CD4-positive, alpha-beta T cell (primary cell): Measurements from ENCODE around the gene KCNC1. TPM values are rescaled to one million over a fixed set of nuclear protein-coding genes. Genes with fewer than 3 reads are reported as not detected.

Source experiments
- ATAC-seq: fragments of 200-7000 bp; cut with Tn5 transposase; one replicate; pipeline ENCODE4 v1.10.0; 2022; ENCODE audit warnings: mild to moderate bottlenecking; ENCODE audit not compliant: poor library complexity
- CTCF ChIA-PET: fragments of 350-600 bp; sonication (Branson Sonifier 250); formaldehyde crosslinking; loops from one replicate; lab custom pipeline; 2021; ENCODE audit warnings: antibody characterized with exemption, inconsistent platforms; lab: Charles Lee
- POLR2A ChIA-PET: fragments of 350-600 bp; sonication (Branson Sonifier 250); formaldehyde crosslinking; loops from one replicate; lab custom pipeline; 2021; ENCODE audit warnings: antibody characterized with exemption, inconsistent platforms; lab: Charles Lee
- DNase-seq, 14 experiments: peaks; one replicate each; pipeline ENCODE4 v3.0.0-alpha.2; 2013 to 2020; ENCODE audit warnings: mixed read lengths in 2 of 14
- H3K27ac ChIP-seq, 2 donors: one replicate each; pipeline versions ENCODE4 v1.5.1 to v1.7.0; 2013; ENCODE audit warnings: low read length in 2 of 2, low read depth in 1 of 2, mild to moderate bottlenecking in 1 of 2
- H3K27me3 ChIP-seq, 2 experiments: 1 replicate in 1 of 2; 2 replicates in 1 of 2; pipeline versions ENCODE4 v1.6.1 to v1.7.0; 2013; ENCODE audit warnings: low read length in 2 of 2, control low read depth in 1 of 2, mild to moderate bottlenecking in 1 of 2, moderate library complexity in 1 of 2; ENCODE audit not compliant: insufficient read depth in 2 of 2, control insufficient read depth in 1 of 2
- H3K36me3 ChIP-seq: one replicate; pipeline ENCODE4 v1.6.1; 2013; ENCODE audit warnings: low read length, control low read depth; ENCODE audit not compliant: insufficient read depth
- H3K4me1 ChIP-seq: one replicate; pipeline ENCODE4 v1.6.1; 2013; ENCODE audit warnings: low read length, control low read depth; ENCODE audit not compliant: insufficient read depth
- H3K4me3 ChIP-seq: one replicate; pipeline ENCODE4 v1.5.1; 2013; ENCODE audit warnings: mild to moderate bottlenecking, low read length, moderate library complexity
- H3K9me3 ChIP-seq, 2 experiments: 1 replicate in 1 of 2; 2 replicates in 1 of 2; pipeline versions ENCODE4 v1.6.1 to v1.7.0; 2013; ENCODE audit warnings: low read length in 2 of 2, mild to moderate bottlenecking in 2 of 2, control low read depth in 1 of 2, moderate library complexity in 1 of 2; ENCODE audit not compliant: control insufficient read depth in 1 of 2, insufficient read depth in 1 of 2
- H3K27ac Mint-ChIP-seq: one replicate; pipeline ENCODE4 v1.8.0; 2020; ENCODE audit warnings: mixed read lengths
- H3K27me3 Mint-ChIP-seq: one replicate; pipeline ENCODE4 v1.8.0; 2021; ENCODE audit warnings: mixed read lengths
- H3K36me3 Mint-ChIP-seq: one replicate; pipeline ENCODE4 v1.8.0; 2021; ENCODE audit warnings: low read depth, mixed read lengths
- H3K4me1 Mint-ChIP-seq: one replicate; pipeline ENCODE4 v1.8.0; 2021; ENCODE audit warnings: low read depth, mixed read lengths
- H3K4me3 Mint-ChIP-seq: one replicate; pipeline ENCODE4 v1.8.0; 2020; ENCODE audit warnings: mild to moderate bottlenecking, mixed read lengths
- H3K9me3 Mint-ChIP-seq: one replicate; pipeline ENCODE4 v1.8.0; 2020; ENCODE audit warnings: mixed read lengths
- CTCF ChIP-seq: fragments of 200-600 bp; IDR thresholded peaks from one replicate; pipeline ENCODE4 v1.8.0; 2022; ENCODE audit warnings: antibody characterized with exemption, mild to moderate bottlenecking
- intact Hi-C, 2 experiments: fragments of 100-400 bp; cut with DNase I in 1 of 2; cut with micrococcal nuclease in 1 of 2; formaldehyde crosslinking; loops; one replicate each; pipeline versions ENCODE4 v1.15.1 to v1.9.0; 2023 to 2025; cut with DNase I, micrococcal nuclease
- total RNA-seq, 174 experiments: library from RNA in 2 of 174; stranded (reverse) in 2 of 174; gene quantifications; one replicate each; pipeline ENCODE4 v1.2.3 and lab custom pipeline; 2021 to 2026

KCNC1 gene
- total RNA-seq, 2 experiments from 2014 or later = not detected

- H3K27ac ChIP-seq = no peak overlapping the region
- H3K9me3 ChIP-seq = peaks cover 0 to 14% of the 10 kb centered on the region in 2 experiments
- Mint-ChIP-seq H3K27ac (no peak overlapping the region), H3K4me1 (no peaks in the 10 kb centered on the region), H3K36me3 (no peaks in the 10 kb centered on the region), H3K4me3 (no peak overlapping the region), H3K27me3 (peaks cover 11% of the 10 kb centered on the region), H3K9me3 (no peaks in the 10 kb centered on the region)
- H3K4me3 ChIP-seq = no peak overlapping the region
- no peak for TF ChIP-seq CTCF
- ChIA-PET CTCF (no interaction called here), POLR2A (no interaction called here)
- no peaks in the 10 kb centered on the region for H3K27me3 ChIP-seq
- H3K4me1 ChIP-seq = no peaks in the 10 kb centered on the region
- DNase-seq = no peak
- no peak for ATAC-seq
- intact Hi-C loops = no loop called here
- H3K36me3 ChIP-seq = no peaks in the 10 kb centered on the region
These were observed 34.6 kb downstream of the KCNC1 start for GRCh38 chr11:17769218-17769617.

- Histone ChIP-seq H3K36me3 (no peaks in the 10 kb centered on the region), H3K9me3 (peaks cover 0 to 14% of the 10 kb centered on the region in 2 experiments), H3K4me1 (no peaks in the 10 kb centered on the region), H3K27me3 (no peaks in the 10 kb centered on the region), H3K27ac (no peak overlapping the region), H3K4me3 (no peak overlapping the region)
- Mint-ChIP-seq H3K4me3 (no peak overlapping the region), H3K36me3 (no peaks in the 10 kb centered on the region), H3K27ac (no peak overlapping the region), H3K9me3 (no peaks in the 10 kb centered on the region), H3K4me1 (no peaks in the 10 kb centered on the region), H3K27me3 (peaks cover 10% of the 10 kb centered on the region)
- no peak for DNase-seq
- intact Hi-C loops = no loop called here
- no peak for TF ChIP-seq CTCF
- ATAC-seq = no peak
- ChIA-PET POLR2A (no interaction called here), CTCF (no interaction called here)
These were observed 35.6 kb downstream of the KCNC1 start for GRCh38 chr11:17770048-17770652.

GRCh38 chr11:17770917-17771316, 36.3 kb downstream of the KCNC1 start:
- ChIA-PET CTCF (no interaction called here), POLR2A (no interaction called here)
- Mint-ChIP-seq H3K36me3 (no peaks in the 10 kb centered on the region), H3K27ac (no peak overlapping the region), H3K4me3 (no peak overlapping the region), H3K27me3 (peaks cover 4% of the 10 kb centered on the region), H3K9me3 (no peaks in the 10 kb centered on the region), H3K4me1 (no peaks in the 10 kb centered on the region)
- DNase-seq (no peak), ATAC-seq (no peak)
- intact Hi-C loops = no loop called here
- Histone ChIP-seq H3K27ac (no peak overlapping the region), H3K4me3 (no peak overlapping the region), H3K4me1 (no peaks in the 10 kb centered on the region), H3K9me3 (peaks cover 0 to 14% of the 10 kb centered on the region in 2 experiments), H3K27me3 (no peaks in the 10 kb centered on the region), H3K36me3 (no peaks in the 10 kb centered on the region)
- TF ChIP-seq CTCF = no peak
